Activated CD4-positive, alpha-beta T cell treated with anti-CD3 and anti-CD28 coated beads for 36 hours (primary cell): ENCODE data around the gene HOXD4. TPM values are rescaled to one million over a fixed set of nuclear protein-coding genes. Genes with fewer than 3 reads are reported as not detected.

ENCODE experiments used
- ATAC-seq: fragments of 200-7000 bp; cut with Tn5 transposase; one replicate; pipeline ENCODE4 v1.10.0; 2021; ENCODE audit warnings: mild to moderate bottlenecking, moderate library complexity
- CTCF ChIA-PET: fragments of 350-600 bp; sonication (Branson Sonifier 250); formaldehyde crosslinking; loops from one replicate; lab custom pipeline; 2021; ENCODE audit warnings: antibody characterized with exemption; lab: Charles Lee
- POLR2A ChIA-PET: fragments of 350-600 bp; sonication (Branson Sonifier 250); formaldehyde crosslinking; loops from one replicate; lab custom pipeline; 2021; ENCODE audit warnings: antibody characterized with exemption, inconsistent platforms; lab: Charles Lee
- DNase-seq: peaks from one replicate; pipeline ENCODE4 v3.0.0-alpha.2; 2020
- H3K27ac Mint-ChIP-seq: one replicate; pipeline ENCODE4 v1.8.0; 2021; ENCODE audit warnings: mixed read lengths
- H3K27me3 Mint-ChIP-seq: one replicate; pipeline ENCODE4 v1.8.0; 2021; ENCODE audit warnings: mixed read lengths
- H3K36me3 Mint-ChIP-seq: one replicate; pipeline ENCODE4 v1.8.0; 2021; ENCODE audit warnings: low read depth, mixed read lengths
- H3K4me1 Mint-ChIP-seq: one replicate; pipeline ENCODE4 v1.8.0; 2021; ENCODE audit warnings: mixed read lengths
- H3K4me3 Mint-ChIP-seq: one replicate; pipeline ENCODE4 v1.8.0; 2021; ENCODE audit warnings: mild to moderate bottlenecking, moderate library complexity, mixed read lengths
- H3K9me3 Mint-ChIP-seq: one replicate; pipeline ENCODE4 v1.8.0; 2021; ENCODE audit warnings: low read depth, mixed read lengths
- intact Hi-C, 2 experiments: fragments of 100-400 bp; cut with DNase I in 1 of 2; cut with micrococcal nuclease in 1 of 2; formaldehyde crosslinking; loops; one replicate each; pipeline versions ENCODE4 v1.14.2 to v1.15.1; 2022 to 2024; cut with DNase I, micrococcal nuclease
- total RNA-seq, 2 experiments: library from RNA; stranded (reverse); gene quantifications; one replicate each; pipeline ENCODE4 v1.2.3, GENCODE V29; 2021

HOXD4 gene
- total RNA-seq, 2 experiments from 2014 or later: not detected

DNA sequence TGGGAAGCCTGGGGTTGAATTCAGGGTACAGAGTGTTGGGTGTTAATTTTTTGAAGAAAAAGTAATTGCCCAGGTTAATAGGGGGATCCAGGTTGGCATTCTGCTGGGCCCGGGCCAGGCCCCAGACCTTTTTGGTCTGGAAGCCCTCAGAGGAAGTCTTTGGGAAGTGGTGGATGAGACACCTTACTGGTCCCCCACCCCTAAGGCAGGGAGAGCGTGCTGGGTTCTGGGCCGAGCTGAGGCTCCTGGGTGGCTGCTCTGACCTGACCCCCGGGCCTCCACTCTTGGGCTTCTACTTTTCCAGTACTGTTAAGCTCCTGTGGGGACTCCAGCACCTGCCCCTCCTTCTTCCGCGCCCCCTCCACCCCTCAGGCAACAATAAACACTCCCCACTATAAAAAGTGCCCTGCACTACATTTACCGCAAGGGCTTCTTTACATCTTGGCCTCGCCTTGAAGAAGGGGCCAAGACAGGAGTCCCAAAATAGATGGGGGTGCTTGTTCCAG, 5.0 kb downstream of the HOXD4 start:
- ChIA-PET CTCF (interaction anchor here (1.8 to 3.4 kb wide), 2 partner anchors 16 to 30 kb away, joined by 7 to 12 read pairs; no protein-coding TSS in a partner anchor), POLR2A (no interaction called here)
- Mint-ChIP-seq H3K9me3 (no peaks in the 10 kb centered on the region), H3K27me3 (peaks cover 63% of the 10 kb centered on the region), H3K27ac (no peak overlapping the region), H3K4me1 (peaks cover 13% of the 10 kb centered on the region), H3K4me3 (no peak overlapping the region), H3K36me3 (no peaks in the 10 kb centered on the region)
- ATAC-seq: no peak
- intact Hi-C loops: no loop called here
- DNase-seq: no peak

- ChIA-PET POLR2A (no interaction called here), CTCF (interaction anchor here (3.4 kb wide), 1 partner anchor 16 kb away, joined by 12 read pairs; no protein-coding TSS in a partner anchor)
- DNase-seq (no peak), ATAC-seq (no peak)
- Mint-ChIP-seq H3K4me1 (peaks cover 13% of the 10 kb centered on the region), H3K36me3 (no peaks in the 10 kb centered on the region), H3K27me3 (peaks cover 64% of the 10 kb centered on the region), H3K4me3 (peak within 1 kb of the TSS; percentile 32), H3K9me3 (no peaks in the 10 kb centered on the region), H3K27ac (no peak within 1 kb of the TSS)
- intact Hi-C loops: no loop called here
Observed at GRCh38 chr2:176156807-176157498, 5.6 kb downstream of the HOXD4 start, which contains the start of gene HOXD3. Gene HOXD3, plus strand, starts transcription at chr2:176157307. Its CDS starts 11,808 bp downstream, at chr2:176169115.

DNA sequence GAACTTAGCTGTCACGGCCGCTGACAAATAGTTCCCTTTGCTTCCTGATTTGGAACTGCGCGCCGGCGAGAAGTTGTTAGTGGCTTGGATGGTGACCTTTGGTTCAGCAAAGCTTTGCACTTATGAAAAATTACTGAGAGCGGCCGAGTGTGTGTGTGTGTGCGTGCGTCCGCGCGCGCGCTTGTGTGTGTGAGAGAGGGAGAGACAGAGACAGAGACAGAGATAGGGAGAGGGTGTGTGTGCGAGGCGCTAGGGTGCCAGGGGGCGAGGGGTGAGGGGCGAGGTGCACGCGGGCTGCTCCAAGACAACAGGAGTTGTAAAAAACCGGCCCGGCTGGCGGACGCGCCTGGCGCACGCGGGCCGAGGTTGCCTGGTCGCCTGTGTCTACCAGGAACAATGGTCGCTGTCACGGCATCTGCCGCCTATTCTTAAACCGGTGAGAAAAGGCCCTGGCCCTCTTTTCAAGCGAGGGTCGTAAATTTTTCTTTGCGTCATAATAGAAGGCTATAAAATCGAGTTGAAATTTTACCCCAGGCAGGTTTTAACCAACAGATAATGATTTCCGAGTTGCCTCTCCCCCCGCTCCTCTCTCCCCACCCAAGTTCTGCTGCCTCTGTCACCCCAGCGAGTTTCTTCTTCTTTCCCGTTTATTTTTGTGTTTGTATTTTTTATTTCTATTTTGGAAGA, 6.3 kb downstream of the HOXD4 start:
- Mint-ChIP-seq H3K9me3 (no peaks in the 10 kb centered on the region), H3K4me3 (peak overlapping the region; percentile 32), H3K27ac (no peak overlapping the region), H3K4me1 (peaks cover 13% of the 10 kb centered on the region), H3K27me3 (peaks cover 67% of the 10 kb centered on the region), H3K36me3 (no peaks in the 10 kb centered on the region)
- DNase-seq (peak; percentile 39), ATAC-seq (no peak)
- ChIA-PET CTCF (no interaction called here), POLR2A (no interaction called here)
- intact Hi-C loops: loop anchor here in 1 of 2 experiments (2.0 kb wide), 1 partner anchor 75 kb away; the partner anchor contains the start of gene EVX2

GRCh38 chr2:176158186-176158591, 6.8 kb downstream of the HOXD4 start:
- H3K27me3 Mint-ChIP-seq: peaks cover 66% of the 10 kb centered on the region
- H3K9me3 Mint-ChIP-seq: no peaks in the 10 kb centered on the region
- DNase-seq (no peak), ATAC-seq (no peak)
- ChIA-PET POLR2A (no interaction called here), CTCF (interaction anchor here (0.7 kb wide), 1 partner anchor 1280 kb away, joined by 3 read pairs; no protein-coding TSS in a partner anchor)
- H3K27ac Mint-ChIP-seq: no peak overlapping the region
- intact Hi-C loops: loop anchor here in 1 of 2 experiments (2.0 kb wide), 1 partner anchor 75 kb away; the partner anchor contains the start of gene EVX2
- no peak overlapping the region for H3K4me3 Mint-ChIP-seq
- H3K4me1 Mint-ChIP-seq: peaks cover 13% of the 10 kb centered on the region
- H3K36me3 Mint-ChIP-seq: no peaks in the 10 kb centered on the region

- H3K4me3 Mint-ChIP-seq: no peak overlapping the region
- POLR2A ChIA-PET: no interaction called here
- H3K9me3 Mint-ChIP-seq: no peaks in the 10 kb centered on the region
- CTCF ChIA-PET: interaction anchor here (0.7 kb wide), 1 partner anchor 1281 kb away, joined by 3 read pairs; no protein-coding TSS in a partner anchor
- H3K27me3 Mint-ChIP-seq: peaks cover 71% of the 10 kb centered on the region
- ATAC-seq (no peak), DNase-seq (no peak)
- no peak overlapping the region for H3K27ac Mint-ChIP-seq
- no peaks in the 10 kb centered on the region for H3K36me3 Mint-ChIP-seq
- H3K4me1 Mint-ChIP-seq: peaks cover 13% of the 10 kb centered on the region
- intact Hi-C loops: loop anchor here in 1 of 2 experiments (2.0 kb wide), 1 partner anchor 76 kb away; the partner anchor contains the start of gene EVX2
Observed at GRCh38 chr2:176158855-176159662, 7.7 kb downstream of the HOXD4 start.

GRCh38 chr2:176159663-176160250, 8.4 kb downstream of the HOXD4 start:
- ATAC-seq: no peak
- POLR2A ChIA-PET: no interaction called here

DNA sequence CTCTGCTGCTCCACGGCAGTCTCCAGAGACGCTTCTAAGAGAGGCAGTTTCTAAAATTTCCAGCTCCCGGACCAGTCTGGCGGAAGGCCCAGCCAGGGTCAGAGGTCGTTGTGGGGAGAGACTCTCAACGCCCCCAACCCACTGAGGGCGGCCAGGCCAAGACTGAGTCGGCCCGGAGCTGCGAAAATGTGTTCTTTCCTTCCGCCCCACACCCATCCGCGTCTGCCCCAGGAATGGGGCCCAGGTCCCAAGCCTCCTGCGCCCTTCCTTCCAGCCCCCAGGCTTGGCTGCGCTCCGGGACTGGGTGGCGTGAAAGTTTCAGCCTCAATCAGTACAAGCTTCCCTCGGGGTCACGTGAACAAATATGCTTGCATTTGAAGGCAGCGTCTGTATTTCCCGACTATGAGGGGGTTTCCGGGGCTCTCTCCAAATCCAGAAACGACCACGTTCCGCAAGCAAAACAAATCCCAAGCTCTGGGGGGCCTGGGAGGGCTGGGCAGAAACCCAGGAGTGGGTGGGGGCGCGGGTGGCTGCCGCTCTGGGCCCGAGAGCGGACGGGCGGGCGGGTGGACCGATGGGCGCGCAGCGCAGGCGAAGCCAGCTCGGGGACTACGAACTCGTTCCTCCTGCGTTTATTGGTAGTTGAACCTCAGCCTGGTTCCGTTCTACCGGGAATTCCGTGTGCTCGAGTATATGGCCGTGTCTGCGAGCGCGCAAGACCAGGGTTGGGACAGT, 9.1 kb downstream of the HOXD4 start:
- Mint-ChIP-seq H3K4me3 (peak overlapping the region; percentile 17), H3K4me1 (peaks cover 19% of the 10 kb centered on the region), H3K9me3 (no peaks in the 10 kb centered on the region), H3K27me3 (peaks cover 73% of the 10 kb centered on the region), H3K27ac (no peak overlapping the region), H3K36me3 (no peaks in the 10 kb centered on the region)
- DNase-seq: no peak
- intact Hi-C loops: loop anchor here (2.0 to 5.0 kb wide), 3 partner anchors 33 to 74 kb away; partner anchors contain the start of gene HOXD8 (in 2 of the 2)
- POLR2A ChIA-PET: no interaction called here
- CTCF ChIA-PET: interaction anchor here (0.9 to 2.4 kb wide), 3 partner anchors 20 to 988 kb away, joined by 3 to 8 read pairs (median 5); no protein-coding TSS in a partner anchor
- no peak for ATAC-seq

More at GRCh38 chr2:176159663-176160250, 8.4 kb downstream of the HOXD4 start:
- Mint-ChIP-seq H3K36me3 (no peaks in the 10 kb centered on the region), H3K27me3 (peaks cover 72% of the 10 kb centered on the region), H3K27ac (no peak overlapping the region), H3K4me3 (no peak overlapping the region), H3K9me3 (no peaks in the 10 kb centered on the region), H3K4me1 (peaks cover 19% of the 10 kb centered on the region)
- intact Hi-C loops: loop anchor here (2.0 to 5.0 kb wide), 4 partner anchors 32 to 77 kb away; partner anchors contain the start of genes HOXD8 (in 2 of the 2) and EVX2 (in 1 of the 2)
- DNase-seq: no peak
- CTCF ChIA-PET: interaction anchor here (0.9 to 2.4 kb wide), 2 partner anchors 19 to 49 kb away, joined by 3 to 8 read pairs; no protein-coding TSS in a partner anchor

GRCh38 chr2:176160986-176161824, 9.9 kb downstream of the HOXD4 start:
- no peak overlapping the region for H3K27ac Mint-ChIP-seq
- intact Hi-C loops: loop anchor here (2.0 to 5.0 kb wide), 3 partner anchors 34 to 74 kb away; partner anchors contain the start of gene HOXD8 (in 2 of the 2)
- POLR2A ChIA-PET: no interaction called here

More at GRCh38 chr2:176160986-176161824, 9.9 kb downstream of the HOXD4 start:
- CTCF ChIA-PET: interaction anchor here (0.6 to 2.5 kb wide), 11 partner anchors 13 to 1004 kb away, joined by 3 to 18 read pairs (median 5); partner anchors contain the start of gene HOXD9
- no peaks in the 10 kb centered on the region for H3K9me3 Mint-ChIP-seq
- H3K4me1 Mint-ChIP-seq: peaks cover 19% of the 10 kb centered on the region
- peaks cover 76% of the 10 kb centered on the region for H3K27me3 Mint-ChIP-seq
- ATAC-seq: no peak
- H3K4me3 Mint-ChIP-seq: no peak overlapping the region
- DNase-seq: no peak
- H3K36me3 Mint-ChIP-seq: no peaks in the 10 kb centered on the region
